HCT116 (cell line): Measurements from ENCODE around the gene HGFAC.

Source experiments
- CEBPB ChIP-seq: IDR thresholded peaks from 2 replicates; pipeline ENCODE4 v1.6.1; 2012; ENCODE audit warnings: low read depth
- ELF1 ChIP-seq: IDR thresholded peaks from 2 replicates; pipeline ENCODE4 v1.6.1; 2012; ENCODE audit warnings: low read depth, borderline replicate concordance
- EZH2 ChIP-seq: fragments of 200-600 bp; sonication (generic); IDR thresholded peaks from 2 replicates; pipeline ENCODE4 v1.6.1; 2017; ENCODE audit warnings: antibody characterized with exemption, mixed run types
- JUND ChIP-seq: IDR thresholded peaks from 2 replicates; pipeline ENCODE4 v1.6.1; 2012
- POLR2A ChIP-seq: IDR thresholded peaks from 2 replicates; pipeline ENCODE4 v1.7.0; 2011; ENCODE audit warnings: borderline replicate concordance; ENCODE audit not compliant: insufficient read depth, insufficient read length; ENCODE audit errors: extremely low read depth
- POLR2AphosphoS5 ChIP-seq: IDR thresholded peaks from 2 replicates; pipeline ENCODE4 v1.6.1; 2011; ENCODE audit warnings: mild to moderate bottlenecking, low read depth, low read length, moderate library complexity
- RAD21 ChIP-seq: IDR thresholded peaks from 2 replicates; pipeline ENCODE4 v1.6.1; 2012; ENCODE audit warnings: low read depth, mild to moderate bottlenecking
- SIN3A ChIP-seq: IDR thresholded peaks from 2 replicates; pipeline ENCODE4 v1.6.1; 2012; ENCODE audit warnings: low read depth
- SRF ChIP-seq: IDR thresholded peaks from 2 replicates; pipeline ENCODE4 v1.6.1; 2012; ENCODE audit warnings: low read depth
- YY1 ChIP-seq: IDR thresholded peaks from 2 replicates; pipeline ENCODE4 v1.6.1; 2011; ENCODE audit warnings: low read length, low read depth, moderate library complexity, mild to moderate bottlenecking; ENCODE audit not compliant: insufficient replicate concordance; ENCODE audit errors: extremely low read depth
- ZNF274 ChIP-seq: fragments of 200-500 bp; sonication (Bioruptor generic); IDR thresholded peaks from 2 replicates; pipeline ENCODE4 v1.6.1; 2014; ENCODE audit warnings: mild to moderate bottlenecking, low read depth, low read length, inconsistent platforms
- TF ChIP-seq, protein P1 (sequence below), 3 experiments: fragments of 200-600 bp in 1 of 3; sonication (generic) in 1 of 3; IDR thresholded peaks in 2 of 3; conservative IDR thresholded peaks in 1 of 3; 2 replicates each; pipeline ENCODE4 v1.5.1; 2012 to 2017; ENCODE audit warnings: low read depth in 2 of 3, low read length in 2 of 3, antibody characterized with exemption in 1 of 3, borderline replicate concordance in 1 of 3, control low read depth in 1 of 3, mild to moderate bottlenecking in 1 of 3, mixed read lengths in 1 of 3, mixed run types in 1 of 3, moderate library complexity in 1 of 3; ENCODE audit not compliant: insufficient read depth in 1 of 3
- TF ChIP-seq, protein P2 (sequence below): IDR thresholded peaks from 2 replicates; pipeline ENCODE4 v1.6.1; 2012

DNA sequence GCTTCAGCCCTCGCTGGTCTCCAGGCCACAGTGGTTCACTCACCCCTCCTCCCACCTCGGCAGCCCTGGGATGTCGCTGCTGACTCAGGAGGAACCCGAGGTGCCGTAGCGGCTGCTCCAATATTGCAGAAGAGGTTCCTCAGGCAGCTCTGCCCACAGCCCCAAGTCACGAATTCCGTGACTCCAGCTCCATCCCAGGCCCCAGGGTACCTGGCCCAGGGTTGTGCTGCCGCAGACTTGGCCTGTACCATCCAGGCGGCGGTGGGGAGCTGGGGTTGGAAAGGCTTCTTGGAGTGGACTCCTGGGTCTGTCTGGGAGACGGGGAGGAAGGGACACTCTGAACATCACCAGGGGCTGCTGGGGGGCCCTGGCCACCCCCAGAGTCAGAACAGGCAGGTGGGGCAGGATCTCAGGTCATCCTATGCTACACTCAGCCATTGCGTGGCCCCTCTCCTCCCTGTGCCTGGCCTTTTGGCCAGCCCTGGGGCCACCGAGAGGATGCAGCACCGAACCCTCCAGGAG is 728 bp upstream of the HGFAC start:
- no peak for TF ChIP-seq EZH2
- TF ChIP-seq POLR2A: no peak
- TF ChIP-seq JUND: no peak
- TF ChIP-seq, protein P1, sequence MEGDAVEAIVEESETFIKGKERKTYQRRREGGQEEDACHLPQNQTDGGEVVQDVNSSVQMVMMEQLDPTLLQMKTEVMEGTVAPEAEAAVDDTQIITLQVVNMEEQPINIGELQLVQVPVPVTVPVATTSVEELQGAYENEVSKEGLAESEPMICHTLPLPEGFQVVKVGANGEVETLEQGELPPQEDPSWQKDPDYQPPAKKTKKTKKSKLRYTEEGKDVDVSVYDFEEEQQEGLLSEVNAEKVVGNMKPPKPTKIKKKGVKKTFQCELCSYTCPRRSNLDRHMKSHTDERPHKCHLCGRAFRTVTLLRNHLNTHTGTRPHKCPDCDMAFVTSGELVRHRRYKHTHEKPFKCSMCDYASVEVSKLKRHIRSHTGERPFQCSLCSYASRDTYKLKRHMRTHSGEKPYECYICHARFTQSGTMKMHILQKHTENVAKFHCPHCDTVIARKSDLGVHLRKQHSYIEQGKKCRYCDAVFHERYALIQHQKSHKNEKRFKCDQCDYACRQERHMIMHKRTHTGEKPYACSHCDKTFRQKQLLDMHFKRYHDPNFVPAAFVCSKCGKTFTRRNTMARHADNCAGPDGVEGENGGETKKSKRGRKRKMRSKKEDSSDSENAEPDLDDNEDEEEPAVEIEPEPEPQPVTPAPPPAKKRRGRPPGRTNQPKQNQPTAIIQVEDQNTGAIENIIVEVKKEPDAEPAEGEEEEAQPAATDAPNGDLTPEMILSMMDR (IDR thresholded peaks at IDR 0.05 in 2 of 3, conservative IDR thresholded peaks at IDR 0.05 in 1 of 3; ENCODE audit: borderline replicate concordance in 1 of 3, insufficient read depth in 1 of 3, low read depth in 2 of 3, low read length in 2 of 3): no peak
- TF ChIP-seq, protein P2, sequence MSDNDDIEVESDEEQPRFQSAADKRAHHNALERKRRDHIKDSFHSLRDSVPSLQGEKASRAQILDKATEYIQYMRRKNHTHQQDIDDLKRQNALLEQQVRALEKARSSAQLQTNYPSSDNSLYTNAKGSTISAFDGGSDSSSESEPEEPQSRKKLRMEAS: no peak
- TF ChIP-seq CEBPB: no peak
- TF ChIP-seq POLR2AphosphoS5: no peak
- TF ChIP-seq SIN3A: no peak
- no peak for TF ChIP-seq SRF
- TF ChIP-seq ELF1: no peak
- TF ChIP-seq YY1: no peak
- TF ChIP-seq RAD21: no peak
- no peak for TF ChIP-seq ZNF274
